ENCODE results near the gene CGNL1.

The CGNL1 gene

GRCh38 chr15:57578288-57578900 is 202.1 kb downstream of the CGNL1 start:
- DNase-seq: no peak

- no peak for DNase-seq
These were observed 204.1 kb downstream of the CGNL1 start for GRCh38 chr15:57580428-57580827.

GRCh38 chr15:57580866-57581265 is 204.6 kb downstream of the CGNL1 start:
- DNase-seq: no peak

GRCh38 chr15:57582090-57582489 is 205.8 kb downstream of the CGNL1 start:
- no peak for DNase-seq

GRCh38 chr15:57583282-57583681 is 207.0 kb downstream of the CGNL1 start:
- no peak for DNase-seq

- no peak for DNase-seq
These were observed 207.4 kb downstream of the CGNL1 start for GRCh38 chr15:57583720-57584119.

GRCh38 chr15:57586661-57587424 is 210.5 kb downstream of the CGNL1 start:
- DNase-seq: no peak

GRCh38 chr15:57589281-57589680 is 213.0 kb downstream of the CGNL1 start:
- no peak for DNase-seq

- no peak for DNase-seq
These were observed 213.4 kb downstream of the CGNL1 start for GRCh38 chr15:57589754-57590153.

GRCh38 chr15:57591237-57591821 is 215.0 kb downstream of the CGNL1 start:
- DNase-seq: no peak

- no peak for DNase-seq
These were observed 215.6 kb downstream of the CGNL1 start, which contains the start of gene MYZAP for GRCh38 chr15:57591822-57592367. Gene MYZAP, plus strand, starts transcription at chr15:57591904. Its CDS starts 131 bp downstream, at chr15:57592035.

- DNase-seq: no peak
These were observed 216.1 kb downstream of the CGNL1 start for GRCh38 chr15:57592426-57592825.

GRCh38 chr15:57592836-57593420 is 216.6 kb downstream of the CGNL1 start:
- DNase-seq: no peak

- no peak for DNase-seq
These were observed 218.2 kb downstream of the CGNL1 start for GRCh38 chr15:57594479-57594878.

GRCh38 chr15:57595011-57595866 is 218.9 kb downstream of the CGNL1 start:
- no peak for DNase-seq

GRCh38 chr15:57596301-57596855 is 220.1 kb downstream of the CGNL1 start:
- no peak for DNase-seq

GRCh38 chr15:57596978-57597377 is 220.7 kb downstream of the CGNL1 start:
- DNase-seq: no peak

GRCh38 chr15:57597431-57597830 is 221.1 kb downstream of the CGNL1 start:
- no peak for DNase-seq

- DNase-seq: no peak
These were observed 222.0 kb downstream of the CGNL1 start for GRCh38 chr15:57598346-57598745.

GRCh38 chr15:57599296-57599810 is 223.0 kb downstream of the CGNL1 start:
- no peak for DNase-seq

- DNase-seq: no peak
These were observed 223.9 kb downstream of the CGNL1 start for GRCh38 chr15:57600197-57600596.
